Neural progenitor cell (in vitro differentiated cells): ENCODE data around the gene CARMIL1.

ENCODE experiments used
- CTCF ChIP-seq: fragments of 200-600 bp; sonication (generic); IDR thresholded peaks from 2 replicates; pipeline ENCODE4 v1.5.1; 2017; ENCODE audit warnings: antibody characterized with exemption, mild to moderate bottlenecking
- EZH2phosphoT487 ChIP-seq: fragments of 200-600 bp; sonication (generic); IDR thresholded peaks from 2 replicates; pipeline ENCODE4 v1.6.1; 2017; ENCODE audit warnings: antibody characterized with exemption

- no peak for TF ChIP-seq CTCF
- no peak for TF ChIP-seq EZH2phosphoT487
These were observed 255.9 kb downstream of the CARMIL1 start for GRCh38 chr6:25534942-25535631.
